ENCODE data around the gene SULT6B1. TPM values are rescaled to one million over a fixed set of nuclear protein-coding genes. Genes with fewer than 3 reads are reported as not detected.

The SULT6B1 gene
- total and polyA plus RNA-seq, 2 of the 4 experiments (the other 2 are of a cell fraction), result not detected

DNA sequence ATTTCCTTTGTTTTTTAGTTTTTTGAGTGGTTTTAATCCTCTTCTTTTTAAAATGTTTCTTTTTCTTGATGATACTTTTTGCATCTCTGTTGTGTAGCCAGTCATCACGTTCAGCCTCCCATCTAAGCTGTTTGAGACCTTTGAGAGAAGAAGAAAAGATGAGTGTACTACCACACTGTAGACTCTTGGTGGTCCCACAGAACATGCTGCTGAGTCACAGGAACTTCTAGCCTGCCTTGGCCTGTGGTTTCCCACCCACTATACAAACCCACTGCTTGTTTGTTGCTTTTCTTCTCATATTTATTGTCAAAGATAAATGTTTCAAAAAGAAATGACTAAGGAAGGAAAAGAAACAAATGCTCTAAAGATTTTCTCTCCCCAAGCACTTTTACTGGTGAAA is 13.3 kb upstream of the SULT6B1 start:
- H2AFZ ChIP-seq (replicated peaks; ENCODE audit: low read length, poor library complexity), result no peak overlapping the region
- peaks cover 3% of the 10 kb centered on the region; the same call in 1 of the 2 replicates for H3K9me1 ChIP-seq (ENCODE audit: insufficient read depth, low read length)
- TF ChIP-seq RFX5 (IDR thresholded peaks at IDR 0.05; ENCODE audit: low read depth, low read length), result no peak
- ChIA-PET POLR2A (ENCODE audit: unreplicated experiment) (no interaction called here), CTCF (no interaction called here)
- H3K9me3 ChIP-seq (ENCODE audit: control insufficient read depth, insufficient read depth, low read length), result peaks cover 3% of the 10 kb centered on the region
- peak overlapping the region; percentile 10; the same call in 1 of the 2 replicates for H3K27ac ChIP-seq (ENCODE audit: insufficient read depth, low read length)
- no peak overlapping the region for H2AK5ac ChIP-seq (ENCODE audit: low read depth, low read length)
- H3K36me3 ChIP-seq (ENCODE audit: control insufficient read depth, insufficient read depth, low read length), result peaks cover 22% of the 10 kb centered on the region
- no peak overlapping the region; the same call in 1 of the 2 replicates for H3K18ac ChIP-seq (ENCODE audit: low read depth, low read length)
- no peak overlapping the region for H3K4me3 ChIP-seq (ENCODE audit: insufficient read depth, low read depth, low read length)
- dilution Hi-C loops (cut with HindIII; ENCODE audit: low sequenced_read_pairs, unreplicated experiment) (no loop called here), in situ Hi-C loops (cut with MboI; ENCODE audit: low sequenced_read_pairs) (no loop called here), intact Hi-C loops (cut with micrococcal nuclease) (no loop called here)
- no peaks in the 10 kb centered on the region for H3K27me3 ChIP-seq (ENCODE audit: control insufficient read depth, insufficient read depth, low read length)
- no peak overlapping the region for H3K14ac ChIP-seq (replicated peaks; ENCODE audit: low read depth, low read length)
- no peak overlapping the region for H3K9ac ChIP-seq (ENCODE audit: low read depth, low read length)
- H4K91ac ChIP-seq (ENCODE audit: insufficient read depth, low read depth, low read length), result no peak overlapping the region
- H2BK120ac ChIP-seq (ENCODE audit: low read depth, low read length), result no peak overlapping the region
- no peak overlapping the region for H3K23ac ChIP-seq (ENCODE audit: low read depth, low read length)
- DNase-seq (peak; percentile 66), ATAC-seq (ENCODE audit: low read depth) (no peak; the same call in 1 of the 2 replicates)
- H3K4ac ChIP-seq (ENCODE audit: low read depth, low read length), result no peak overlapping the region
- no peak overlapping the region for H2BK20ac ChIP-seq (ENCODE audit: low read depth, low read length)
- H3K4me2 ChIP-seq (ENCODE audit: low read depth, low read length), result no peak overlapping the region
- no peak overlapping the region for H2AK9ac ChIP-seq (replicated peaks; ENCODE audit: low read depth, low read length, poor library complexity)
- H4K20me1 ChIP-seq (ENCODE audit: insufficient read depth, low read length), result peaks cover 11% of the 10 kb centered on the region; the same call in 1 of the 2 replicates
- H4K8ac ChIP-seq (ENCODE audit: low read depth in 2 of 2, low read length in 2 of 2), result no peak overlapping the region
- peaks cover 4% of the 10 kb centered on the region; the same call in 1 of the 2 replicates for H3K4me1 ChIP-seq (ENCODE audit: control insufficient read depth, insufficient read depth, low read length)
- H4K5ac ChIP-seq (ENCODE audit: low read depth, low read length), result no peak overlapping the region
- H2BK15ac ChIP-seq (ENCODE audit: low read depth, low read length), result no peak overlapping the region
- no CpG with 5 or more reads among the region's 1 CpG for WGBS, 2 experiments (ENCODE audit: extremely low coverage in 2 of 2, insufficient read length in 1 of 2)
- H3K56ac ChIP-seq (ENCODE audit: extremely low read depth, insufficient read depth, low read length), result no peak overlapping the region
- H3K79me1 ChIP-seq (ENCODE audit: low read depth in 1 of 2, low read length in 2 of 2), result peaks cover 27 to 55% of the 10 kb centered on the region in 2 experiments
- peak overlapping the region; percentile 9 for H2BK5ac ChIP-seq (ENCODE audit: low read depth, low read length, poor library complexity, severe bottlenecking)
- BruUV-seq (replicated peaks), result no TSS peak

Data from IMR-90 (cell line).